Sigmoid colon (tissue), 4 donors: ENCODE results near the gene MAP1LC3B.

Source experiments
- EP300 ChIP-seq, 4 donors: sonication (generic); formaldehyde crosslinking; IDR thresholded peaks; one replicate each; pipeline ENCODE4 v1.6.1; 2017; ENCODE audit warnings: antibody characterized with exemption in 4 of 4
- POLR2A ChIP-seq, 2 donors: fragments of 450-650 bp; IDR thresholded peaks; one replicate each; pipeline ENCODE4 v1.6.1; 2016; ENCODE audit warnings: antibody characterized with exemption in 2 of 2, mild to moderate bottlenecking in 2 of 2, moderate library complexity in 2 of 2
- POLR2AphosphoS5 ChIP-seq, 4 donors: sonication (generic); formaldehyde crosslinking; IDR thresholded peaks; one replicate each; pipeline ENCODE4 v1.6.1; 2017; ENCODE audit warnings: antibody characterized with exemption in 4 of 4
- TF ChIP-seq, protein P1 (sequence below), 4 experiments: fragments of 450-650 bp in 3 of 4; fragments of 200-600 bp in 1 of 4; IDR thresholded peaks; one replicate each; pipeline ENCODE4 v1.5.1; 2016 to 2019; ENCODE audit warnings: antibody characterized with exemption in 4 of 4, mild to moderate bottlenecking in 3 of 4, moderate library complexity in 2 of 4

DNA sequence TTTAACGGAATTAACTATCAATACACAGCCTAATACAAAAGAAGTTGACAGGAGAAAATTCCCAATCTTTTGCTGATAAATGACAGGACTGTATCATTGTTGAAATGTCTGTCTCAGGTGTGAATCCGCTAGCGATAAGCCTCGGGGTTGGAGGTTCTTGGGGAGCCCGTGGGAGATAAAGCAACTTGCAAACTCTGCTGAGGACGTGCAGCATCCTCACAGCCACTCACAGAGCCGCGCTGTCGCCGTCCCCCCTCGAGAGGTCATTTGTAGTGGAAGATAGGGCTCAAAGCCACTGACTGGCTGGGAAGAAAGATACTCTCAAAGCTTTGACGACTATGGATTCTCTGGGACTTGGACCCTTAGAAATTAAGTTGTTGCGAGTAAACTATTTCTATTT, 17.0 kb downstream of the MAP1LC3B start:
- TF ChIP-seq, protein P1, sequence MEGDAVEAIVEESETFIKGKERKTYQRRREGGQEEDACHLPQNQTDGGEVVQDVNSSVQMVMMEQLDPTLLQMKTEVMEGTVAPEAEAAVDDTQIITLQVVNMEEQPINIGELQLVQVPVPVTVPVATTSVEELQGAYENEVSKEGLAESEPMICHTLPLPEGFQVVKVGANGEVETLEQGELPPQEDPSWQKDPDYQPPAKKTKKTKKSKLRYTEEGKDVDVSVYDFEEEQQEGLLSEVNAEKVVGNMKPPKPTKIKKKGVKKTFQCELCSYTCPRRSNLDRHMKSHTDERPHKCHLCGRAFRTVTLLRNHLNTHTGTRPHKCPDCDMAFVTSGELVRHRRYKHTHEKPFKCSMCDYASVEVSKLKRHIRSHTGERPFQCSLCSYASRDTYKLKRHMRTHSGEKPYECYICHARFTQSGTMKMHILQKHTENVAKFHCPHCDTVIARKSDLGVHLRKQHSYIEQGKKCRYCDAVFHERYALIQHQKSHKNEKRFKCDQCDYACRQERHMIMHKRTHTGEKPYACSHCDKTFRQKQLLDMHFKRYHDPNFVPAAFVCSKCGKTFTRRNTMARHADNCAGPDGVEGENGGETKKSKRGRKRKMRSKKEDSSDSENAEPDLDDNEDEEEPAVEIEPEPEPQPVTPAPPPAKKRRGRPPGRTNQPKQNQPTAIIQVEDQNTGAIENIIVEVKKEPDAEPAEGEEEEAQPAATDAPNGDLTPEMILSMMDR (IDR thresholded peaks at IDR 0.05), result no peak
- TF ChIP-seq POLR2A (IDR thresholded peaks at IDR 0.05), result no peak
- no peak for TF ChIP-seq POLR2AphosphoS5 (IDR thresholded peaks at IDR 0.05)
- no peak for TF ChIP-seq EP300 (IDR thresholded peaks at IDR 0.05)
